ENCODE results near the gene NUMB. TPM values are rescaled to one million over a fixed set of nuclear protein-coding genes. Genes with fewer than 3 reads are reported as not detected.
A peak's percentile ranks its signal among the peaks of the same experiment; 100 is the strongest.

NUMB gene
- polyA plus RNA-seq, 6 donors from 2014 or later: 52.0 to 87.2 (median 65.7) TPM

GRCh38 chr14:73263606-73264005 is 194.7 kb downstream of the NUMB start:
- Mint-ChIP-seq H3K27me3 (peaks cover 0 to 6% (median 0%) of the 10 kb centered on the region in 3 donors), H3K27ac (peak overlapping the region in 1 of 6 donors; percentile 29), H3K9me3 (no peaks in the 10 kb centered on the region), H3K36me3 (no peaks in the 10 kb centered on the region), H3K4me3 (no peak overlapping the region), H3K4me1 (no peaks in the 10 kb centered on the region)
- ATAC-seq (ENCODE audit: low read depth in 2 of 2) (no peak), DNase-seq (no peak)

GRCh38 chr14:73262427-73263183 is 195.7 kb downstream of the NUMB start:
- no peak overlapping the region for H3K4me3 Mint-ChIP-seq
- peaks cover 0 to 6% (median 0%) of the 10 kb centered on the region in 3 donors for H3K27me3 Mint-ChIP-seq
- ATAC-seq (ENCODE audit: low read depth in 2 of 2) (no peak), DNase-seq (no peak)
- no peaks in the 10 kb centered on the region for H3K9me3 Mint-ChIP-seq
- H3K27ac Mint-ChIP-seq: peak overlapping the region in 1 of 6 donors; percentile 58
- H3K36me3 Mint-ChIP-seq: no peaks in the 10 kb centered on the region
- no peaks in the 10 kb centered on the region for H3K4me1 Mint-ChIP-seq

- H3K36me3 Mint-ChIP-seq: no peaks in the 10 kb centered on the region
- H3K4me1 Mint-ChIP-seq: no peaks in the 10 kb centered on the region
- H3K4me3 Mint-ChIP-seq: no peak overlapping the region
- H3K9me3 Mint-ChIP-seq: no peaks in the 10 kb centered on the region
- peaks cover 0 to 6% (median 0%) of the 10 kb centered on the region in 3 donors for H3K27me3 Mint-ChIP-seq
- DNase-seq: no peak
- no peak for ATAC-seq (ENCODE audit: low read depth in 2 of 2)
- no peak overlapping the region for H3K27ac Mint-ChIP-seq
Observed at GRCh38 chr14:73261520-73262426, 196.6 kb downstream of the NUMB start.

- Mint-ChIP-seq H3K4me1 (no peaks in the 10 kb centered on the region), H3K4me3 (no peak overlapping the region), H3K27me3 (peaks cover 0 to 6% (median 0%) of the 10 kb centered on the region in 3 donors), H3K9me3 (no peaks in the 10 kb centered on the region), H3K27ac (peak overlapping the region in 1 of 6 donors; percentile 62), H3K36me3 (no peaks in the 10 kb centered on the region)
- DNase-seq: no peak
- no peak for ATAC-seq (ENCODE audit: low read depth in 2 of 2)
Observed at GRCh38 chr14:73261075-73261474, 197.3 kb downstream of the NUMB start.

- Mint-ChIP-seq H3K27me3 (peaks cover 0 to 6% (median 0%) of the 10 kb centered on the region in 3 donors), H3K9me3 (no peaks in the 10 kb centered on the region), H3K4me3 (no peak overlapping the region), H3K36me3 (no peaks in the 10 kb centered on the region), H3K27ac (no peak overlapping the region), H3K4me1 (no peaks in the 10 kb centered on the region)
- DNase-seq: no peak
- no peak for ATAC-seq (ENCODE audit: low read depth in 2 of 2)
Observed at GRCh38 chr14:73260574-73260973, 197.8 kb downstream of the NUMB start.

- Mint-ChIP-seq H3K27me3 (peaks cover 0 to 6% (median 0%) of the 10 kb centered on the region in 3 donors), H3K27ac (no peak overlapping the region), H3K4me3 (no peak overlapping the region), H3K9me3 (no peaks in the 10 kb centered on the region), H3K36me3 (no peaks in the 10 kb centered on the region), H3K4me1 (no peaks in the 10 kb centered on the region)
- ATAC-seq (ENCODE audit: low read depth in 2 of 2) (no peak), DNase-seq (no peak)
Observed at GRCh38 chr14:73259837-73260236, 198.5 kb downstream of the NUMB start.

- no peak for ATAC-seq (ENCODE audit: low read depth in 2 of 2)
- Mint-ChIP-seq H3K36me3 (no peaks in the 10 kb centered on the region), H3K4me3 (no peak overlapping the region)
Observed at GRCh38 chr14:73258845-73259611, 199.3 kb downstream of the NUMB start.

GRCh38 chr14:73258076-73258475 is 200.3 kb downstream of the NUMB start:
- Mint-ChIP-seq H3K27me3 (no peaks in the 10 kb centered on the region), H3K4me1 (no peaks in the 10 kb centered on the region), H3K36me3 (no peaks in the 10 kb centered on the region), H3K4me3 (no peak overlapping the region), H3K27ac (no peak overlapping the region), H3K9me3 (no peaks in the 10 kb centered on the region)
- ATAC-seq (ENCODE audit: low read depth in 2 of 2) (peak in 1 of 2 donors; percentile 43), DNase-seq (no peak)

More at GRCh38 chr14:73258845-73259611, 199.3 kb downstream of the NUMB start:
- DNase-seq: no peak
- peak overlapping the region in 1 of 6 donors; percentile 63 for H3K27ac Mint-ChIP-seq
- H3K4me1 Mint-ChIP-seq: no peaks in the 10 kb centered on the region
- peaks cover 0 to 4% (median 0%) of the 10 kb centered on the region in 3 donors for H3K27me3 Mint-ChIP-seq
- H3K9me3 Mint-ChIP-seq: no peaks in the 10 kb centered on the region

- Mint-ChIP-seq H3K4me3 (peak overlapping the region in 1 of 8 donors; percentile 77), H3K36me3 (no peaks in the 10 kb centered on the region), H3K27ac (peak overlapping the region in 1 of 6 donors; percentile 2), H3K9me3 (no peaks in the 10 kb centered on the region), H3K27me3 (no peaks in the 10 kb centered on the region), H3K4me1 (no peaks in the 10 kb centered on the region)
- no peak for ATAC-seq (ENCODE audit: low read depth in 2 of 2)
- no peak for DNase-seq
Observed at GRCh38 chr14:73255693-73256225, 202.6 kb downstream of the NUMB start.

- DNase-seq: no peak
- ATAC-seq (ENCODE audit: low read depth in 2 of 2): no peak
- no peaks in the 10 kb centered on the region for H3K27me3 Mint-ChIP-seq
- no peaks in the 10 kb centered on the region for H3K4me1 Mint-ChIP-seq
- no peak overlapping the region for H3K4me3 Mint-ChIP-seq
- no peaks in the 10 kb centered on the region for H3K9me3 Mint-ChIP-seq
- H3K27ac Mint-ChIP-seq: peak overlapping the region in 1 of 6 donors; percentile 2
- no peaks in the 10 kb centered on the region for H3K36me3 Mint-ChIP-seq
Observed at GRCh38 chr14:73255005-73255400, 203.3 kb downstream of the NUMB start.

- ATAC-seq (ENCODE audit: low read depth in 2 of 2) (no peak), DNase-seq (no peak)
- no peaks in the 10 kb centered on the region for H3K36me3 Mint-ChIP-seq
- peaks cover 0 to 2% (median 0%) of the 10 kb centered on the region in 3 donors for H3K4me1 Mint-ChIP-seq
- H3K27me3 Mint-ChIP-seq: no peaks in the 10 kb centered on the region
- H3K27ac Mint-ChIP-seq: no peak overlapping the region
- H3K4me3 Mint-ChIP-seq: no peak overlapping the region
- no peaks in the 10 kb centered on the region for H3K9me3 Mint-ChIP-seq
Observed at GRCh38 chr14:73254247-73255004, 203.9 kb downstream of the NUMB start.

- no peaks in the 10 kb centered on the region for H3K36me3 Mint-ChIP-seq
- no peaks in the 10 kb centered on the region for H3K9me3 Mint-ChIP-seq
- ATAC-seq (ENCODE audit: low read depth in 2 of 2): no peak
- peaks cover 0 to 9% (median 5%) of the 10 kb centered on the region in 3 donors for H3K4me1 Mint-ChIP-seq
- H3K4me3 Mint-ChIP-seq: no peak overlapping the region
- no peak for DNase-seq
- H3K27ac Mint-ChIP-seq: no peak overlapping the region
- H3K27me3 Mint-ChIP-seq: no peaks in the 10 kb centered on the region
Observed at GRCh38 chr14:73253721-73254120, 204.6 kb downstream of the NUMB start.
